Right renal cortex interstitium (tissue), 3 donors: ENCODE results near the gene PTPRE. TPM values are rescaled to one million over a fixed set of nuclear protein-coding genes. Genes with fewer than 3 reads are reported as not detected.

Experiments
- DNase-seq, 3 donors: peaks; one replicate each; pipeline ENCODE4 v3.0.0-alpha.2; 2013; ENCODE audit warnings: low read depth in 3 of 3, low spot score in 2 of 3
- polyA plus RNA-seq, 3 donors: library from polyadenylated mRNA; unstranded; fragments of 120-200 nt; gene quantifications; one replicate each; pipeline ENCODE4 v1.2.1, GENCODE V29; 2013; ENCODE audit not compliant: insufficient read length in 3 of 3

PTPRE gene
- polyA plus RNA-seq, 3 donors, result 5.6 to 6.1 (median 6.0) TPM

GRCh38 chr10:127921753-127922145 is 14.8 kb downstream of the PTPRE start:
- DNase-seq, result no peak

- DNase-seq, result no peak
Measured at GRCh38 chr10:127922206-127922605, 15.3 kb downstream of the PTPRE start.

GRCh38 chr10:127922675-127923366 is 15.9 kb downstream of the PTPRE start:
- DNase-seq, result no peak

- no peak for DNase-seq
Measured at GRCh38 chr10:127923646-127924045, 16.7 kb downstream of the PTPRE start.

GRCh38 chr10:127925471-127926207 is 18.7 kb downstream of the PTPRE start:
- no peak for DNase-seq

GRCh38 chr10:127926455-127926854 is 19.6 kb downstream of the PTPRE start:
- DNase-seq, result no peak

- no peak for DNase-seq
Measured at GRCh38 chr10:127928021-127928806, 21.3 kb downstream of the PTPRE start.

GRCh38 chr10:127932521-127933270 is 25.8 kb downstream of the PTPRE start:
- no peak for DNase-seq

GRCh38 chr10:127933271-127933670 is 26.4 kb downstream of the PTPRE start:
- DNase-seq, result no peak

- no peak for DNase-seq
Measured at GRCh38 chr10:127934383-127934782, 27.5 kb downstream of the PTPRE start.

- DNase-seq, result no peak
Measured at GRCh38 chr10:127935071-127935561, 28.2 kb downstream of the PTPRE start.

GRCh38 chr10:127937069-127937468 is 30.2 kb downstream of the PTPRE start:
- DNase-seq, result no peak

- DNase-seq, result no peak
Measured at GRCh38 chr10:127937915-127938463, 31.1 kb downstream of the PTPRE start.

GRCh38 chr10:127939786-127940330 is 33.0 kb downstream of the PTPRE start:
- no peak for DNase-seq

GRCh38 chr10:127940866-127941640 is 34.1 kb downstream of the PTPRE start:
- DNase-seq, result no peak

GRCh38 chr10:127942811-127943210 is 35.9 kb downstream of the PTPRE start:
- DNase-seq, result no peak

GRCh38 chr10:127943336-127943910 is 36.5 kb downstream of the PTPRE start:
- DNase-seq, result no peak

- DNase-seq, result no peak
Measured at GRCh38 chr10:127944256-127944655, 37.4 kb downstream of the PTPRE start.

GRCh38 chr10:127945341-127945758 is 38.4 kb downstream of the PTPRE start:
- no peak for DNase-seq
